ENCODE data around the gene TMEM86B. TPM values are rescaled to one million over a fixed set of nuclear protein-coding genes. Genes with fewer than 3 reads are reported as not detected.

TMEM86B gene
- total RNA-seq, 6 donors from 2014 or later = 2.0 to 10.5 (median 4.8) TPM

GRCh38 chr19:55252760-55253663, 24.4 kb upstream of the TMEM86B start:
- peaks cover 36 to 94% (median 59%) of the 10 kb centered on the region in 4 donors for H3K4me1 ChIP-seq
- 75 to 82% methylated on average over 18 to 21 of the region's 21 CpGs for WGBS, 2 donors
- DNase-seq = peak in 1 of 2 donors; percentile 41
- no peaks in the 10 kb centered on the region for H3K9me3 ChIP-seq
- no peak for TF ChIP-seq POLR2AphosphoS5 (IDR thresholded peaks at IDR 0.05)
- no peak for TF ChIP-seq CTCF (IDR thresholded peaks at IDR 0.05)
- TF ChIP-seq EP300 (IDR thresholded peaks at IDR 0.05) = no peak
- no peak for TF ChIP-seq POLR2A (IDR thresholded peaks at IDR 0.05)
- H3K27ac ChIP-seq = peak overlapping the region; percentile 42 to 86 (median 73)
- no peaks in the 10 kb centered on the region for H3K27me3 ChIP-seq
- H3K36me3 ChIP-seq = peaks cover 0 to 6% (median 0%) of the 10 kb centered on the region in 4 donors
- peak overlapping the region in 1 of 4 donors; percentile 98 for H3K4me3 ChIP-seq
- ATAC-seq (ENCODE audit: low FRiP score in 2 of 2) = no peak

GRCh38 chr19:55251341-55252081, 22.9 kb upstream of the TMEM86B start:
- Histone ChIP-seq H3K4me3 (no peak overlapping the region), H3K27me3 (no peaks in the 10 kb centered on the region), H3K4me1 (peaks cover 28 to 92% (median 57%) of the 10 kb centered on the region in 4 donors), H3K27ac (peak overlapping the region in 2 of 4 donors; percentile 12 to 19), H3K36me3 (peaks cover 0 to 13% (median 7%) of the 10 kb centered on the region in 4 donors), H3K9me3 (no peaks in the 10 kb centered on the region)
- TF ChIP-seq CTCF (IDR thresholded peaks at IDR 0.05) (no peak), POLR2AphosphoS5 (IDR thresholded peaks at IDR 0.05) (no peak), EP300 (IDR thresholded peaks at IDR 0.05) (no peak), POLR2A (IDR thresholded peaks at IDR 0.05) (no peak)
- WGBS, 2 donors = 63 to 81% methylated on average over 12 to 19 of the region's 19 CpGs
- ATAC-seq (ENCODE audit: low FRiP score in 2 of 2) (no peak), DNase-seq (no peak)

GRCh38 chr19:55250262-55251036, 21.9 kb upstream of the TMEM86B start:
- no peak overlapping the region for H3K4me3 ChIP-seq
- peak overlapping the region in 1 of 4 donors; percentile 12 for H3K27ac ChIP-seq
- peaks cover 3 to 24% (median 18%) of the 10 kb centered on the region in 4 donors for H3K36me3 ChIP-seq
- DNase-seq (peak in 1 of 2 donors; percentile 58), ATAC-seq (ENCODE audit: low FRiP score in 2 of 2) (no peak)
- 92 to 93% methylated on average over 11 to 18 of the region's 18 CpGs for WGBS, 2 donors
- no peaks in the 10 kb centered on the region for H3K9me3 ChIP-seq
- H3K4me1 ChIP-seq = peaks cover 17 to 81% (median 46%) of the 10 kb centered on the region in 4 donors
- TF ChIP-seq POLR2A (IDR thresholded peaks at IDR 0.05) = no peak
- TF ChIP-seq POLR2AphosphoS5 (IDR thresholded peaks at IDR 0.05) = no peak
- no peak for TF ChIP-seq CTCF (IDR thresholded peaks at IDR 0.05)
- TF ChIP-seq EP300 (IDR thresholded peaks at IDR 0.05) = no peak
- H3K27me3 ChIP-seq = no peaks in the 10 kb centered on the region

- peaks cover 13 to 75% (median 40%) of the 10 kb centered on the region in 4 donors for H3K4me1 ChIP-seq
These were observed 21.3 kb upstream of the TMEM86B start for GRCh38 chr19:55249841-55250240.

More at GRCh38 chr19:55249841-55250240, 21.3 kb upstream of the TMEM86B start:
- Histone ChIP-seq H3K27ac (no peak overlapping the region), H3K27me3 (no peaks in the 10 kb centered on the region), H3K4me3 (no peak overlapping the region), H3K9me3 (no peaks in the 10 kb centered on the region), H3K36me3 (peaks cover 9 to 30% (median 24%) of the 10 kb centered on the region in 4 donors)
- peak in 1 of 2 donors; percentile 71 for DNase-seq
- no peak for ATAC-seq (ENCODE audit: low FRiP score in 2 of 2)
- TF ChIP-seq CTCF (IDR thresholded peaks at IDR 0.05) = no peak
- TF ChIP-seq POLR2A (IDR thresholded peaks at IDR 0.05) = no peak
- no peak for TF ChIP-seq EP300 (IDR thresholded peaks at IDR 0.05)
- no peak for TF ChIP-seq POLR2AphosphoS5 (IDR thresholded peaks at IDR 0.05)
- WGBS, 2 donors = 88 to 89% methylated on average over 6 to 11 of the region's 11 CpGs
